GM11168 (cell line): Measurements from ENCODE around the gene FNDC5.

Source experiments
- in situ Hi-C: fragments of 300-500 bp; cut with MboI; formaldehyde crosslinking; loops from one replicate; pipeline ENCODE4 v1.12.0; 2022; ENCODE audit warnings: low sequenced_read_pairs; ENCODE audit not compliant: unreplicated experiment

FNDC5 gene

DNA sequence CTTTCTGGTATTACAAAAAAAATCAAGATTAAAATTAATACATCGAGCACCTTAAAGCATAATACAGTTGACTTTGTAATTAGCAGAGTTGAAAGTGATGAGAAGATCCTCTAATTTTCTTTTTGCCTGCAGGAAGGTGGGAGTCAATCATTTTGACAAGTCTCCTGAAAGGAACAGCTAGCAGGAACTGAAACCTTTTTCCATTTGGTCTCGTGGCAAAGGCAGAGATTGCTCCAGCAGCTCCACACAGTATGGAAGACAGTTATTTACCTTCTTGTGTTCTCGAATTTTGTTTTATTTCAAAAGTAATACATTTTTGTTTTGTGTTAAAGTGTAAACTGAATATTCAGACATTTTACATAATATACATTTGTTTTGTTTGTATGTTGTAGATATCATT lies 45.5 kb downstream of the FNDC5 start:
- in situ Hi-C loops, result no loop called here

DNA sequence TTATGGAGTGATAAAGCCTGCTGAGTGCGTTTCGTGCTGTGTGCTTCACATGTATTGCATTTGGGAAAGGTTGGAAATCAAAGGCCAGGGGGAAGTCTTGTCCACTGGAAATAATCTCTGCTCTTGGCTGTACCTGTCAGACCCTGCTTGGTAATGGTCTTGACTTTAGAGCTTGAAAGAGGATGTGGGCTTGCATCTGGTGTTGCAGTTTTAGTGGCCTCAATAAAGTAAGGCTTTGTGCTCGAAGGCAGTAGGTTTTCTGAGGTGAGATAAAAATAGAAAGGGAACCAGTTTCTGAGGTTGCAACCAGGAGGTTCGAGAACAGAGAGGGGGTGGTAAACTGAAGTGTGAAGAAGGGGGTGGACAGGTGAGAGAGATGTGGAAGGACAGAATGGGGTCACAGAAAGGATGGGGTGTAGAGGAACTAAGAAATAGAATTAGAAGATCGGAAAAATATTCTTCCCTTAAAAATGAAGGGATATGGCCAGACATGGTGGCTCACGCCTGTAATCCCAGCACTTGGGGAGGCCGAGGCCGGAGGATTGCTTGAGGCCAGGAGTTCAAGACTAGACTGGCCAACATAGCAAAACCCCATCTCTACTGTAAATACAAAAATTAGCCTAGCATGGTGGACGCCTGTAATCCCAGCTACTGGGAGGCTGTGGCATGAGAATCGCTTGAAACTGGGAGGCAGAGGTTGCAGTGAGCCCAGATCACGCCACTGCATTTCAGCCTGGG lies 51.7 kb downstream of the FNDC5 start:
- in situ Hi-C loops, result no loop called here

DNA sequence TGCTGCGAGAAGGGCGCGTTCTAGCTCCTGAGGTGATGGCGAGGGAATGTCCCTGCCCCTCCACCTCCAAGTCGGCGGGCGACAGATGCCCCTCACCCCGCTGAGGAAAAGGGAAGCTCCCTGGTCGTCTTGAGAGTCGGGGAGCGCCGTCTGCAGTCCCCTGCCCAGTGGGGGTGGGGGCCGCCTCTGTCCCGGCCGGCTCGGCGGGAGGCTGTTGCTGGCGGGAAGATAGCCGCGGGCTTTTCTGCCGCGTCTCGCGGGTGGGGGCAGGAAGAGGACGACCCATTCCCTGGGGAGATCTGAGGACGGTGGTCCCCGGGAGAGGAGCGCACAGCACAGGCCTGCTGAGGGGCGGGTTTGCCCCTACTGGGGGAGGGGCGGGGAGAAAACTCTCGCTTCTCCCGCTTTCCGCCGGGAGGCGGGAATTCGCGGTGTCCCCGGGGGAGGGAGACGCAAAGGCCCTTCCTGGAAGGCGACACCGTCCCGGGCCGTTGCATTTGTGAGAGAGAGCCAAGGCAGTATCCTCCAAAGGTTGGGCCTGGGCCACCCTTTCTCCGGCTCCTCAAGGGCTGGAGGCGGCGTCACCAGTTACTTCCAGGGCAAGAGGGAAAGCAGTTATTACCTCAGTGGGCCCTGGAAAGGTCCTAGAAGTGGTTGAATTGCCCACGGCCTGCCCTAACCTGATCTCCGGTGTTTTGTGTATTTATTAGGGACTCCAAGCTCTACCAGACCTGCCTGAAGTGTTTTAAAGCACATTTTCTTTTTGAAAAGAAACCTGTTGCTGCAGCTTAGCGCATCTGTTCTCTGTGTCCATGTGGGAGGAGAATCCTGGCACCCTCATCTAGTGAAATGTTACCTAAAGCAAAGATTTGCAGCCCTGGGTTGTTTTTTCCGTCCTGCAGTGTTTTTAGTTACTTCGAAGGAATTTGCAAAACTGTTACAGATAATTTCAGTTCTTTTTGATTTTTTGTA lies 52.6 kb downstream of the FNDC5 start:
- in situ Hi-C loops, result no loop called here

DNA sequence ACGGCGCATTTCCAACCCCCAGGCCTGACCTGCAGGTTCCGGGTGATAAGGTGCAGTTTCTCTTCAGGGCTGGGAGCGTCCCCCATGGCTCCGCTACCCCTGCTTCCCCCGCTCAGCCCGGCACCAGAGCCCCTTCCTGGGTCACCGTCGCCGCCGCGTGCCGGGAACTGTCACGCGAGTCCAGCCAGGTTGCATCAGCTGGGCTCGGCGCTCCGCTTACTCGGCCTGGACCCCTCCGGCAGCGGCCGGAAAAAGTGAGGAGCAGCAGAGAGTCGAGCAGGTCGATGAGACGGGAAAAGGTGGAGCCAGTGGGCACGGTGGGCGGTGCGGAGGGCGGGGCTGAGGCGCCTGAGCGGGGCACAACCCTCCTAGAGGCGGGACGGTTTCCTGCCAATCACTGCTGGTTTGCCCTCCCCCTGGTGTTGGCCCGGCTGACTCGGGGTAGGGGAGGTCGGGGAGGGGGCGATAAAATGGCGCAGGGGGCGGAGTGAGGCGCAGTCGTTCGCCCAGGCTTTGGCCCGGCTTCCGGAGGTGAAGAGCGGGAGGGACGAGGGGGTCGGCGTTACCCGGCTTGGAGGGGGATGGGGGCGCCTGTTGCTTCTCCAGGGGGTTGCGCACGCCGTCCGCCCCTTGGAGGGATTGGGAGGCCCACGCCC lies 53.4 kb downstream of the FNDC5 start, which contains the start of the genes S100PBP and YARS1:
Gene S100PBP (plus strand): TSS at position 495 of the 656 bp plus-strand sequence. CDS start 8,447 bp downstream, outside the sequence.
Gene YARS1 (minus strand): TSS at position 200 of the 656 bp plus-strand sequence. CDS start 114 bp downstream, at position 86.
- in situ Hi-C loops, result no loop called here

DNA sequence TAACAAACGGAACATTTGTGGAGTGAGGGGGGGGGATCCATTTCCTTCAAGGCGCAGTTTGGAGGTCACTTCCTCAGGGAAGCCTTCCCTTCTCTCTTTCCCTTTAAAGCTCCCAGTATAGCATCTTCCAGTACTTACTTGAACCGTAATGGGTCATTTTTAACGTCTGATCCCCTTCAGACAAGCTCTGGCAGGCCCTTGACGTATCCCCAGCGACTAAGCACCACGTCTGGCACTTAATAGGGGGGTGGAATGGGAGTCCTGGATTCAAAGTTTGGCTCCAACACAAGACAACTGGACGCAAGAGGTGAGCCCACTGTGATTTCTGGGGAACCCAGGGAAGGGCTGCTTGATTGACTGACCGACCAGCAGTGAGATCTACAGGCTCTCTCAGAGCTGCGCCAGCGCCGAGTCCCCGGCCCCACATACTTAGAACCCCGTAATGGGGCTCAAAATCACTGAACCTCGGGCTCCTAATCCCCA lies 54.0 kb downstream of the FNDC5 start:
- in situ Hi-C loops, result no loop called here

DNA sequence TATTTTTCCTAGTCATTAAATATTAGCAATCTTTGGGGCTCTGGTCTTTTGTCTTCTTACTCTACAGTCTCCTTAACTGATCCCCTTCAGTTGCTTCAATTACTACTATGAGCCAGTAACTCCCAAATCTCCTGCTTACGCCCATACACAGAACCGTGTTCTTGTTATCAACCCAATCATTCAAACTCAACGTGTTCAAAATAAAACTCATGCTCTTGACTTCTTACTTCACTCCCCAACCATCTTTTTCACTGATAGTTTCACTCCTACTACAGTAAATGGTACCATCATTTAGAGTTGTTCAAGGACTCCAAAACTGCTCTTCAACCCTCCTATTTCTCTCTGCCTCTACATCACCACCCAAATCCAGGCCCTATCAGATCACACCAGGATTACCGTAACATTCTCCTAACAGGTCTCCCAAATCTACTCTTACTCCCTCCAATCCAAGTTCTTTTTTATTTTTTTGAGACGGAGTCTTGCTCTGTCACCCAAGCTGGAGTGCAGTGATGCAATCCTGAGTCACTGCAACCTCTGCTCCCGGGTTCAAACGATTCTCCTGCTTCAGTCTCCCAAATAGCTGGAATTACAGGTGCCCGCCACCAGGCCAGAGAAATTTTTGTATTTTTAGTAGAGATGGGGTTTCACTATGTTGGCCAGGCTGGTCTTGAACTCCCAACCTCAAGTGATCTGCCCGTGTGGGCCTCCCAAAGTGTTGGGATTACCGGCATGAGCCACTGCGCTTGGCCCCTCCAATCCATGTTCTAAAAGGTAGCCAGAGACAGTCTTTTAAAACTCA lies 56.6 kb downstream of the FNDC5 start:
- in situ Hi-C loops, result no loop called here
